ENCODE measurements around the gene PSD.

PSD gene

GRCh38 chr10:102398172-102399020, 20.2 kb downstream of the PSD start:
- TF ChIP-seq HDGF (IDR thresholded peaks at IDR 0.05; ENCODE audit: borderline replicate concordance) (no peak), BHLHE40 (IDR thresholded peaks at IDR 0.05; ENCODE audit: borderline replicate concordance) (no peak), SUZ12 (IDR thresholded peaks at IDR 0.05) (no peak), LEF1 (IDR thresholded peaks at IDR 0.05; ENCODE audit: borderline replicate concordance) (no peak), SP1 (IDR thresholded peaks at IDR 0.05) (no peak), FOXK2 (IDR thresholded peaks at IDR 0.05) (no peak), CTBP1 (IDR thresholded peaks at IDR 0.05; ENCODE audit: borderline replicate concordance) (no peak)
- no peak for DNase-seq (ENCODE audit: extremely low spot score)
- ChIA-PET CTCF (interaction anchor here (0.6 to 4.3 kb wide), 8 partner anchors 14 to 260 kb away, joined by 3 to 19 read pairs (median 4); partner anchors contain the start of gene FBXL15), POLR2A (interaction anchor here (1.0 to 3.6 kb wide), 3 partner anchors 22 to 169 kb away, joined by 3 to 17 read pairs (median 4); partner anchors contain the start of gene FBXL15)

- ChIA-PET CTCF (interaction anchor here (0.6 to 4.3 kb wide), 2 partner anchors 13 to 166 kb away, joined by 4 to 18 read pairs; no protein-coding TSS in a partner anchor), POLR2A (interaction anchor here (0.9 to 3.7 kb wide), 4 partner anchors 23 to 169 kb away, joined by 3 to 17 read pairs (median 10); partner anchors contain the start of gene FBXL15)
- TF ChIP-seq FOXA1 (IDR thresholded peaks at IDR 0.05) (no peak), PKNOX1 (IDR thresholded peaks at IDR 0.05) (no peak), ELF4 (IDR thresholded peaks at IDR 0.05) (no peak), SP1 (IDR thresholded peaks at IDR 0.05) (no peak), LEF1 (IDR thresholded peaks at IDR 0.05; ENCODE audit: borderline replicate concordance) (no peak), NFRKB (IDR thresholded peaks at IDR 0.05) (no peak), L3MBTL2 (conservative IDR thresholded peaks at IDR 0.05) (no peak), TARDBP (IDR thresholded peaks at IDR 0.05) (no peak), SUZ12 (IDR thresholded peaks at IDR 0.05) (no peak), FOXM1 (IDR thresholded peaks at IDR 0.05; ENCODE audit: borderline replicate concordance) (no peak), HDGF (IDR thresholded peaks at IDR 0.05; ENCODE audit: borderline replicate concordance) (no peak), ARNT (IDR thresholded peaks at IDR 0.05) (no peak), FOXK2 (IDR thresholded peaks at IDR 0.05) (no peak), ZNF384 (IDR thresholded peaks at IDR 0.05) (no peak), CTBP1 (IDR thresholded peaks at IDR 0.05; ENCODE audit: borderline replicate concordance) (no peak), BHLHE40 (IDR thresholded peaks at IDR 0.05; ENCODE audit: borderline replicate concordance) (no peak)
- DNase-seq (ENCODE audit: extremely low spot score): no peak
Observed at GRCh38 chr10:102397222-102398171, 21.1 kb downstream of the PSD start.

- ChIA-PET POLR2A (interaction anchor here (0.9 to 3.7 kb wide), 4 partner anchors 13 to 167 kb away, joined by 4 to 17 read pairs (median 6); partner anchors contain the start of gene FBXL15), CTCF (interaction anchor here (1.1 to 1.6 kb wide), 2 partner anchors 165 to 167 kb away, joined by 4 read pairs; no protein-coding TSS in a partner anchor)
- TF ChIP-seq HDGF (IDR thresholded peaks at IDR 0.05; ENCODE audit: borderline replicate concordance) (no peak), ARNT (IDR thresholded peaks at IDR 0.05) (no peak), FOXK2 (IDR thresholded peaks at IDR 0.05) (no peak), PKNOX1 (IDR thresholded peaks at IDR 0.05) (no peak), SP1 (IDR thresholded peaks at IDR 0.05) (no peak), L3MBTL2 (conservative IDR thresholded peaks at IDR 0.05) (no peak), ELF4 (IDR thresholded peaks at IDR 0.05) (no peak), CTBP1 (IDR thresholded peaks at IDR 0.05; ENCODE audit: borderline replicate concordance) (no peak), FOXA1 (IDR thresholded peaks at IDR 0.05) (no peak), SUZ12 (IDR thresholded peaks at IDR 0.05) (no peak), NFRKB (IDR thresholded peaks at IDR 0.05) (no peak), ZNF384 (IDR thresholded peaks at IDR 0.05) (no peak), LEF1 (IDR thresholded peaks at IDR 0.05; ENCODE audit: borderline replicate concordance) (no peak), TARDBP (IDR thresholded peaks at IDR 0.05) (no peak), FOXM1 (IDR thresholded peaks at IDR 0.05; ENCODE audit: borderline replicate concordance) (no peak), BHLHE40 (IDR thresholded peaks at IDR 0.05; ENCODE audit: borderline replicate concordance) (no peak)
- no peak for DNase-seq (ENCODE audit: extremely low spot score)
Observed at GRCh38 chr10:102396730-102397151, 21.8 kb downstream of the PSD start.

GRCh38 chr10:102396317-102396650, 22.3 kb downstream of the PSD start:
- DNase-seq (ENCODE audit: extremely low spot score): no peak
- ChIA-PET POLR2A (interaction anchor here (1.1 to 3.7 kb wide), 3 partner anchors 14 to 54 kb away, joined by 4 to 17 read pairs (median 7); partner anchors contain the start of gene FBXL15), CTCF (interaction anchor here (1.0 to 1.6 kb wide), 3 partner anchors 53 to 166 kb away, joined by 3 to 4 read pairs (median 4); no protein-coding TSS in a partner anchor)
- TF ChIP-seq HDGF (IDR thresholded peaks at IDR 0.05; ENCODE audit: borderline replicate concordance) (no peak), SUZ12 (IDR thresholded peaks at IDR 0.05) (no peak), FOXA1 (IDR thresholded peaks at IDR 0.05) (no peak), ARNT (IDR thresholded peaks at IDR 0.05) (no peak), PKNOX1 (IDR thresholded peaks at IDR 0.05) (no peak), BHLHE40 (IDR thresholded peaks at IDR 0.05; ENCODE audit: borderline replicate concordance) (no peak), SP1 (IDR thresholded peaks at IDR 0.05) (no peak)
